22Rv1 (cell line): ENCODE data around the gene TPST2.

Source experiments
- H3K27ac ChIP-seq: fragments of 450-650 bp; 2 replicates; pipeline ENCODE4 v1.5.1; 2017
- CTCF ChIP-seq: fragments of 450-650 bp; IDR thresholded peaks from 2 replicates; pipeline ENCODE4 v1.5.1; 2017; ENCODE audit warnings: mild to moderate bottlenecking
- ZFX ChIP-seq: fragments of 450-650 bp; IDR thresholded peaks from 2 replicates; pipeline ENCODE4 v1.6.1; 2017; ENCODE audit warnings: antibody characterized with exemption, borderline replicate concordance

Gene TPST2

GRCh38 chr22:26610996-26611395, 21.1 kb upstream of the TPST2 start:
- TF ChIP-seq ZFX (no peak), CTCF (no peak)
- H3K27ac ChIP-seq = no peak overlapping the region

GRCh38 chr22:26610072-26610958, 20.4 kb upstream of the TPST2 start:
- TF ChIP-seq CTCF (no peak), ZFX (no peak)
- no peak overlapping the region for H3K27ac ChIP-seq

GRCh38 chr22:26609287-26609686, 19.4 kb upstream of the TPST2 start:
- no peak for TF ChIP-seq CTCF
- no peak for TF ChIP-seq ZFX

GRCh38 chr22:26608129-26608528, 18.2 kb upstream of the TPST2 start:
- H3K27ac ChIP-seq = no peak overlapping the region
- TF ChIP-seq ZFX (no peak), CTCF (no peak)

More at GRCh38 chr22:26609287-26609686, 19.4 kb upstream of the TPST2 start:
- no peak overlapping the region for H3K27ac ChIP-seq

GRCh38 chr22:26606611-26607010, 16.7 kb upstream of the TPST2 start:
- H3K27ac ChIP-seq = no peak overlapping the region
- TF ChIP-seq ZFX (no peak), CTCF (no peak)

- H3K27ac ChIP-seq = no peak overlapping the region
- TF ChIP-seq ZFX (no peak), CTCF (no peak)
Measured at GRCh38 chr22:26604368-26604767, 14.4 kb upstream of the TPST2 start.

GRCh38 chr22:26602127-26602526, 12.2 kb upstream of the TPST2 start:
- no peak overlapping the region for H3K27ac ChIP-seq
- TF ChIP-seq ZFX (no peak), CTCF (no peak)
